ENCODE results near the gene TTC7B. TPM values are rescaled to one million over a fixed set of nuclear protein-coding genes. Genes with fewer than 3 reads are reported as not detected.

The TTC7B gene
- total RNA-seq, 1 experiment from 2014 or later: 24.2 TPM

- no peak overlapping the region for H3K27ac ChIP-seq
- H3K9me3 ChIP-seq (replicated peaks): no peaks in the 10 kb centered on the region
- H3K4me3 ChIP-seq: no peak overlapping the region
- no peaks in the 10 kb centered on the region for H3K36me3 ChIP-seq
- H3K4me1 ChIP-seq (replicated peaks): no peaks in the 10 kb centered on the region
- H3K27me3 ChIP-seq (replicated peaks): no peaks in the 10 kb centered on the region
- DNase-seq (ENCODE audit: low read depth in 1 of 2, low spot score in 2 of 2): no peak
These were observed 232.8 kb downstream of the TTC7B start for GRCh38 chr14:90583427-90583826.

- Histone ChIP-seq H3K27me3 (replicated peaks) (no peaks in the 10 kb centered on the region), H3K27ac (no peak overlapping the region), H3K9me3 (replicated peaks) (no peaks in the 10 kb centered on the region), H3K4me3 (no peak overlapping the region), H3K36me3 (no peaks in the 10 kb centered on the region), H3K4me1 (replicated peaks) (no peaks in the 10 kb centered on the region)
- no peak for DNase-seq (ENCODE audit: low read depth in 1 of 2, low spot score in 2 of 2)
These were observed 234.1 kb downstream of the TTC7B start for GRCh38 chr14:90582166-90582565.

- Histone ChIP-seq H3K27ac (no peak overlapping the region), H3K4me1 (replicated peaks) (no peaks in the 10 kb centered on the region), H3K9me3 (replicated peaks) (no peaks in the 10 kb centered on the region), H3K27me3 (replicated peaks) (no peaks in the 10 kb centered on the region), H3K4me3 (no peak overlapping the region), H3K36me3 (no peaks in the 10 kb centered on the region)
- no peak for DNase-seq (ENCODE audit: low read depth in 1 of 2, low spot score in 2 of 2)
These were observed 234.5 kb downstream of the TTC7B start for GRCh38 chr14:90581745-90582144.

DNA sequence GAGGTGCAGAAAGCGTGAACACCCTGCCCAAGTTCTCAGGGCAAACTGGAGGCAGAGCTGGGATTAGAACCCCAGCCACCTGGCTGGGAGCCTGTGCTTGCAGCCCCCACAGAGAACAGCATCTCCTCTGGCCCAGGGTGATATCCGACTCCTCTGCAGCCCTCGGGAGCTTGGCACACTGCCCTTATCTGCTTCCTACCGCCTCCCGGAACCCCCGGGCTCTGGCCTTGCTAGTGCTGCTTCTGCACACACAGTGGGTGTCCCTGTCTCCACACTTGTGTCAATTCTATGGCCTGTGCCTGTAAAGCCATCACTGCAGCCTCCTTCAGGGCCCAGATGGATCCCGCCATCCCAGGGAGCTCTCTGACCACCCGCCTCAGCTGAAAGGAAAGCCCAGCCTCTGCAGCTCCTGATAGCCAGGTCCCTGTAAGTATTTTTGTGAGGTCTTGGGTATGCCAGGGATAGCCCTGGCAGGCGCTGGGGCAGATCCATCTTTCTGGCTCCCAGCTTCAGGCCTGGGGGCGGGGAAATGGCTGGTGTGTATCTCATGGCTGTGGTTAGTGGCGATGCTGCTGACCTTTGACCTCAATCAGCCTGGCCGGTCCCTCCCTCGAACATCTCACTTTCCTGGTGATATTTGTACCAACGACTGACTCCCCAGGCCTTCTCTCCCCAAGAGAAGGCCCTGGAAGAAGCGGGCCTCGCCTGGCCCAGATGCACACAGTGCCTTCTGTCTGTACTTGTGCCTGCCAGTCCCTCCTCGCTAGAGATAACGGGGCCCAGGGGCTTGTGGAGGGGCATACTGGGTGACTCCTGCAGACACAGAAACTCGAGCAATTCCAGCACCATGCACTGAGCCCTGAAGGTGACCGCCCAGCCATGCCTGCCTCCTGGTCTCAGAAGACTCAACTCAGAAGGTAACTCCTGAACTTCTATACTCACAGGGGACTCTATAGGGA, 235.6 kb downstream of the TTC7B start:
- H3K9me3 ChIP-seq (replicated peaks): no peaks in the 10 kb centered on the region
- H3K27me3 ChIP-seq (replicated peaks): no peaks in the 10 kb centered on the region
- no peak overlapping the region for H3K4me3 ChIP-seq
- no peaks in the 10 kb centered on the region for H3K4me1 ChIP-seq (replicated peaks)
- DNase-seq (ENCODE audit: low read depth in 1 of 2, low spot score in 2 of 2): no peak
- H3K36me3 ChIP-seq: no peaks in the 10 kb centered on the region
- no peak overlapping the region for H3K27ac ChIP-seq

DNA sequence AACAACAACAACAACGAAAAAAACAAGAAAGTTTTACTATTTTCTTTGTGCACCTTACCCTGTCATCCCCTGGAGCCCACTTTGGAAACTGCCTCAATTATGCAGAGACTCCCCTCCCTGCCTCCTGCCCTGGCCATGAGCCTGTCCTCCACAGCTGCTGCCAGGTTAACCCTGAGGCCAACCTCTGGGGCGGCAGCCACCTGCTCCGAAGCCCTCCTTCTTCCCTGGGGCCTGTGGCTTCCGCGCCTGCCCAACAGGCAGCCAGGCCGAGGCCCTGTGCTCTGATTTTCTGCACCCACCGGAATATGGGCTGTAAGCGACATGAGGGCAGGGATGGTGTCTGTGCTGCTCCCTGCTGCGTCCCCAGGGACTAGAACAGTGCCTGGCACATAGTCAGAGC, 236.4 kb downstream of the TTC7B start:
- no peaks in the 10 kb centered on the region for H3K27me3 ChIP-seq (replicated peaks)
- H3K4me1 ChIP-seq (replicated peaks): no peaks in the 10 kb centered on the region
- no peaks in the 10 kb centered on the region for H3K9me3 ChIP-seq (replicated peaks)
- no peak overlapping the region for H3K4me3 ChIP-seq
- H3K27ac ChIP-seq: no peak overlapping the region
- H3K36me3 ChIP-seq: no peaks in the 10 kb centered on the region
- no peak for DNase-seq (ENCODE audit: low read depth in 1 of 2, low spot score in 2 of 2)

- Histone ChIP-seq H3K27me3 (replicated peaks) (no peaks in the 10 kb centered on the region), H3K4me1 (replicated peaks) (no peaks in the 10 kb centered on the region), H3K27ac (no peak overlapping the region), H3K36me3 (no peaks in the 10 kb centered on the region), H3K9me3 (replicated peaks) (no peaks in the 10 kb centered on the region), H3K4me3 (no peak overlapping the region)
- DNase-seq (ENCODE audit: low read depth in 1 of 2, low spot score in 2 of 2): no peak
These were observed 237.1 kb downstream of the TTC7B start for GRCh38 chr14:90579088-90579487.

GRCh38 chr14:90578283-90578985, 237.8 kb downstream of the TTC7B start:
- no peak for DNase-seq (ENCODE audit: low read depth in 1 of 2, low spot score in 2 of 2)

DNA sequence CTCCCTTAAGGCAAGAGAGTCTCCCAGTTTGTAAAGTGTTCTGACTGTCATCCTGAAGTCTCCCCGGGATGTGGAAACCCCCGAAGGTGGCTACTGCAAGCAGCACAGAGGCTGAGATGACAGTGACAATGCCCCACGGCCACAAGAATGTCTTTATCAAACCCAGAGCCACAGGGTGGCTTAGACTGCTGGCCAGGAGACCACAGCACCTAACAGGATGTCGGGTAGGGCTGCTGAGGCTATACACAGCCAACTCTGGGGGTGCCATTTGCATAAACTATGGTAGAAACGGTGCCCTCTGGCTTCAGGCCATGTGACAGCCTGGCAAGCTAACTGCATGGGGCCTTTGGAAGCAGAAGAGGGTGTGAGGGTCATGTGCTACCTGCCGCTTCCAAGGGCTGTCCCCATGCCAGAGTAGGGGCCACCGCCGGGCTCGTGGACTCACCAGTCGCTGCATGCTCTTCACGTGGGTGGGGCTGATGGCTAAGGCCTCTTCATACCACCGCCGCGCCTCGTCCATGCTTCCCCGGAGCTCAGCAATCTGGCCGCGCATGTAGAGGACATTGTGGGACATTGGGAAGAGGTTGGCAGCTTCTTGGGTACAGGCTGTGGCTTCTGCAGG, 238.5 kb downstream of the TTC7B start:
- DNase-seq (ENCODE audit: low read depth in 1 of 2, low spot score in 2 of 2): no peak
- no peak overlapping the region for H3K4me3 ChIP-seq
- no peaks in the 10 kb centered on the region for H3K27me3 ChIP-seq (replicated peaks)
- H3K27ac ChIP-seq: no peak overlapping the region
- no peaks in the 10 kb centered on the region for H3K4me1 ChIP-seq (replicated peaks)
- H3K9me3 ChIP-seq (replicated peaks): no peaks in the 10 kb centered on the region
- H3K36me3 ChIP-seq: no peaks in the 10 kb centered on the region

More at GRCh38 chr14:90578283-90578985, 237.8 kb downstream of the TTC7B start:
- no peak overlapping the region for H3K4me3 ChIP-seq
- no peaks in the 10 kb centered on the region for H3K9me3 ChIP-seq (replicated peaks)
- no peaks in the 10 kb centered on the region for H3K36me3 ChIP-seq
- H3K27me3 ChIP-seq (replicated peaks): no peaks in the 10 kb centered on the region
- H3K27ac ChIP-seq: no peak overlapping the region
- no peaks in the 10 kb centered on the region for H3K4me1 ChIP-seq (replicated peaks)

- no peaks in the 10 kb centered on the region for H3K36me3 ChIP-seq
- H3K4me1 ChIP-seq (replicated peaks): no peaks in the 10 kb centered on the region
These were observed 239.1 kb downstream of the TTC7B start for GRCh38 chr14:90576981-90577660.

GRCh38 chr14:90576581-90576980, 239.6 kb downstream of the TTC7B start:
- no peak for DNase-seq (ENCODE audit: low read depth in 1 of 2, low spot score in 2 of 2)

More at GRCh38 chr14:90576981-90577660, 239.1 kb downstream of the TTC7B start:
- Histone ChIP-seq H3K4me3 (no peak overlapping the region), H3K27me3 (replicated peaks) (no peaks in the 10 kb centered on the region), H3K27ac (no peak overlapping the region), H3K9me3 (replicated peaks) (no peaks in the 10 kb centered on the region)
- DNase-seq (ENCODE audit: low read depth in 1 of 2, low spot score in 2 of 2): no peak

DNA sequence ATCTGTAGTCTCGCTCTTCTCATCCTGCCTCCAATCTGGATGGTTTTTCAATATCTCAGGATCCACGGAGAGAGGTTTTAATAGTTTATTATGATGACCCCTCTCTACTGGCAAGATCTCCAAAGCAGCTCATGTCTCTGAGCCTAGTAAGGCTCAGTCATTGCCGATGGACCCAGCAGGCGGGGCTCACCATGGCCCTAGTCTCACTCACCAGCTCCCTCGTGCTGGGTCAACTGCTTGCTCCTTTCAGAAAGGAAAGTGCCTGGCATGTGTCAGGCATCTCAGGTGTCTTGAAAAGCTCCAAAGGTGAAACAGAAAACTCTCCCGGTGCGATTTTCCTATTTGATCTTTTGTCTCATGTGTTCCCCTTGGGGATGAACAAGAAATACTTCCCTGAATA, 240.4 kb downstream of the TTC7B start:
- H3K27ac ChIP-seq: no peak overlapping the region
- no peak overlapping the region for H3K4me3 ChIP-seq
- no peaks in the 10 kb centered on the region for H3K36me3 ChIP-seq
- no peak for DNase-seq (ENCODE audit: low read depth in 1 of 2, low spot score in 2 of 2)
- no peaks in the 10 kb centered on the region for H3K9me3 ChIP-seq (replicated peaks)
- no peaks in the 10 kb centered on the region for H3K27me3 ChIP-seq (replicated peaks)
- H3K4me1 ChIP-seq (replicated peaks): no peaks in the 10 kb centered on the region

More at GRCh38 chr14:90576581-90576980, 239.6 kb downstream of the TTC7B start:
- H3K36me3 ChIP-seq: no peaks in the 10 kb centered on the region
- no peaks in the 10 kb centered on the region for H3K9me3 ChIP-seq (replicated peaks)
- H3K4me1 ChIP-seq (replicated peaks): no peaks in the 10 kb centered on the region
- H3K4me3 ChIP-seq: no peak overlapping the region
- H3K27me3 ChIP-seq (replicated peaks): no peaks in the 10 kb centered on the region
- H3K27ac ChIP-seq: no peak overlapping the region

DNA sequence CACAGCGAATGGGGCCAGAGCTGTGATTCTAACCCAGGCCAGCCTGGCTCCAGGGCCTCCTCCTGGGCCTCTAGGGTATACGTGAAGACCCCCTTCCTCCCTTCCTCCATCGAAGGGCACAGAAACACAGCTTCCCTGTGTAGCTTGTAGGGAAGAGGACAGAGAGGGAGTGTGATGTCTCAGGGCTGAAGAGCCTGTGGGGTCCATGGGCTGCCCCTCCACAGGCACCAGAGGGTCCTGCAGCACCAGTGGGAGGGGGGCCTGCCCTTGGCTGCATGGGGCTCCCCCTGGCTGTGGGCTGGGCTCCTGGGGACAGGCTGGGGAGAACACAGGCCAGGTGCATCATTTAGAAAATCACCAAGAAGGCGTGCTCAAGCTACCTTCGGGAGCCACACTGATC, 240.9 kb downstream of the TTC7B start:
- Histone ChIP-seq H3K4me1 (replicated peaks) (no peaks in the 10 kb centered on the region), H3K9me3 (replicated peaks) (no peaks in the 10 kb centered on the region), H3K27ac (no peak overlapping the region), H3K27me3 (replicated peaks) (no peaks in the 10 kb centered on the region), H3K4me3 (no peak overlapping the region), H3K36me3 (no peaks in the 10 kb centered on the region)
- no peak for DNase-seq (ENCODE audit: low read depth in 1 of 2, low spot score in 2 of 2)
